ENCODE results near the gene ALOX12B. TPM values are rescaled to one million over a fixed set of nuclear protein-coding genes. Genes with fewer than 3 reads are reported as not detected.

Gene ALOX12B
- 10 to 100 TPM in 2 of 4 donors, 1 to 10 TPM in 1, under 1 TPM in 1; 0.76 to 34.6 (median 10.8) TPM for total RNA-seq

GRCh38 chr17:8087075-8087951, at the start of gene ALOX12B:
TSS of gene ALOX12B (minus strand) at chr17:8087716. CDS start at chr17:8087442, 274 bp downstream.
- no peaks in the 10 kb centered on the region for H3K36me3 ChIP-seq
- no peaks in the 10 kb centered on the region for H3K9me3 ChIP-seq
- DNase-seq: no peak
- WGBS, 2 donors: 56 to 77% methylated on average over 9 to 11 of the region's 20 CpGs
- no peak within 1 kb of the TSS for H3K27ac ChIP-seq
- TF ChIP-seq POLR2A (IDR thresholded peaks at IDR 0.05): no peak
- TF ChIP-seq, protein P1, sequence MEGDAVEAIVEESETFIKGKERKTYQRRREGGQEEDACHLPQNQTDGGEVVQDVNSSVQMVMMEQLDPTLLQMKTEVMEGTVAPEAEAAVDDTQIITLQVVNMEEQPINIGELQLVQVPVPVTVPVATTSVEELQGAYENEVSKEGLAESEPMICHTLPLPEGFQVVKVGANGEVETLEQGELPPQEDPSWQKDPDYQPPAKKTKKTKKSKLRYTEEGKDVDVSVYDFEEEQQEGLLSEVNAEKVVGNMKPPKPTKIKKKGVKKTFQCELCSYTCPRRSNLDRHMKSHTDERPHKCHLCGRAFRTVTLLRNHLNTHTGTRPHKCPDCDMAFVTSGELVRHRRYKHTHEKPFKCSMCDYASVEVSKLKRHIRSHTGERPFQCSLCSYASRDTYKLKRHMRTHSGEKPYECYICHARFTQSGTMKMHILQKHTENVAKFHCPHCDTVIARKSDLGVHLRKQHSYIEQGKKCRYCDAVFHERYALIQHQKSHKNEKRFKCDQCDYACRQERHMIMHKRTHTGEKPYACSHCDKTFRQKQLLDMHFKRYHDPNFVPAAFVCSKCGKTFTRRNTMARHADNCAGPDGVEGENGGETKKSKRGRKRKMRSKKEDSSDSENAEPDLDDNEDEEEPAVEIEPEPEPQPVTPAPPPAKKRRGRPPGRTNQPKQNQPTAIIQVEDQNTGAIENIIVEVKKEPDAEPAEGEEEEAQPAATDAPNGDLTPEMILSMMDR (IDR thresholded peaks at IDR 0.05): no peak
- H3K4me1 ChIP-seq: peaks cover 0 to 13% (median 6%) of the 10 kb centered on the region in 3 donors
- intact Hi-C loops (cut with DNase I): no loop called here
- peaks cover 0 to 76% (median 0%) of the 10 kb centered on the region in 4 donors for H3K27me3 ChIP-seq
- H3K4me3 ChIP-seq: no peak within 1 kb of the TSS

GRCh38 chr17:8133941-8134340, 46.4 kb upstream of the ALOX12B start:
- H3K4me3 ChIP-seq: no peak overlapping the region
- peaks cover 0 to 17% (median 0%) of the 10 kb centered on the region in 4 donors for H3K27me3 ChIP-seq
- H3K9me3 ChIP-seq: no peaks in the 10 kb centered on the region
- intact Hi-C loops (cut with DNase I): no loop called here
- peaks cover 7 to 16% (median 9%) of the 10 kb centered on the region in 3 donors for H3K4me1 ChIP-seq
- no peak for DNase-seq
- H3K36me3 ChIP-seq: no peaks in the 10 kb centered on the region
- TF ChIP-seq, protein P1 (IDR thresholded peaks at IDR 0.05): no peak
- TF ChIP-seq POLR2A (IDR thresholded peaks at IDR 0.05): no peak
- WGBS, 2 donors: 43 to 68% methylated on average over 4 of the region's 4 CpGs
- no peak overlapping the region for H3K27ac ChIP-seq

- Histone ChIP-seq H3K9me3 (no peaks in the 10 kb centered on the region), H3K36me3 (no peaks in the 10 kb centered on the region), H3K27ac (no peak overlapping the region), H3K4me1 (peaks cover 7 to 11% (median 9%) of the 10 kb centered on the region in 3 donors), H3K27me3 (peaks cover 0 to 23% (median 0%) of the 10 kb centered on the region in 4 donors), H3K4me3 (no peak overlapping the region)
- WGBS, 2 donors: 45 to 96% methylated on average over 3 to 5 of the region's 12 CpGs
- DNase-seq: no peak
- TF ChIP-seq, protein P1 (IDR thresholded peaks at IDR 0.05): no peak
- no peak for TF ChIP-seq POLR2A (IDR thresholded peaks at IDR 0.05)
- intact Hi-C loops (cut with DNase I): no loop called here
Measured at GRCh38 chr17:8133399-8133798, 45.9 kb upstream of the ALOX12B start.

DNA sequence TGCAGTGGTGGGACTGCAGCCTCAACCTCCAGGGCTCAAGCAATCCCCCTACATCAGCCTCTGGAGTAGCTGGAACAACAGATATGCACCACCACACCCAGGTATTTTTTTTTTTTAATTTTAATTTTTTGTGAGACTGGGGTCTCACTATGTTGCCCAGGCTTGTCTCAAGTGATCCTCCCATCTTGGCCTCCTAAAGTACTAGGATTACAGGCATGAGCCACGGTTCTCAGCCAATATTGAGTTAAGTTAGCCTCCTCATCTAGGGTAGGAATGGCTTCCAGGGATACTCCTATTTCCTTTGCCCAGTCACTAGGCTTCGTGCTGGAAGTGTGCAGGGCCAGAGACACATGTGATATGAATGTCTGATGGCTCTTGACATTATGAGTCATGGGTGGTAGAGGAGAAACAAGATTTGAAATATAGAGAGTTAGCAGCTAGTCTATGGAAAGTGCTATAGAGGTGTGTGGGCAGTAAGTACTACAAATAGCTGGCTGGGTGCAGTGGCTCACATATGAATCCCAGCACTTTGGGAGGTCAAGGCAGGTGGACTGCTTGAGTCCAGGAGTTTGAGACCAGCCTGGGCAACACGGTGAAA, 44.4 kb upstream of the ALOX12B start:
- Histone ChIP-seq H3K9me3 (no peaks in the 10 kb centered on the region), H3K36me3 (no peaks in the 10 kb centered on the region), H3K27ac (no peak overlapping the region), H3K4me3 (no peak overlapping the region), H3K27me3 (peaks cover 0 to 35% (median 0%) of the 10 kb centered on the region in 4 donors), H3K4me1 (peaks cover 0 to 8% (median 0%) of the 10 kb centered on the region in 3 donors)
- intact Hi-C loops (cut with DNase I): no loop called here
- no peak for DNase-seq
- TF ChIP-seq, protein P1 (IDR thresholded peaks at IDR 0.05): no peak
- no peak for TF ChIP-seq POLR2A (IDR thresholded peaks at IDR 0.05)
- WGBS, 2 donors: 46 to 57% methylated on average over 3 of the region's 3 CpGs

Measured in esophagus squamous epithelium (tissue), 5 donors.